DND-41 (cell line): Measurements from ENCODE around the gene LAPTM4A.

Experiments
- CTCF ChIP-seq: IDR thresholded peaks from 2 replicates; pipeline ENCODE4 v1.5.1; 2012; ENCODE audit warnings: borderline replicate concordance, low read length, moderate library complexity, mild to moderate bottlenecking; ENCODE audit not compliant: poor library complexity, severe bottlenecking; ENCODE audit errors: extremely low read depth
- EZH2 ChIP-seq: IDR thresholded peaks from 3 replicates; pipeline ENCODE4 v1.6.1; 2012; ENCODE audit warnings: borderline replicate concordance, low read depth, mild to moderate bottlenecking, moderate library complexity, low read length, inconsistent platforms; ENCODE audit not compliant: severe bottlenecking

GRCh38 chr2:20072436-20073158 lies 21.2 kb upstream of the LAPTM4A start:
- TF ChIP-seq CTCF (no peak), EZH2 (no peak)
